Activated CD4-positive, alpha-beta memory T cell treated with anti-CD3 and anti-CD28 coated beads for 36 hours (primary cell): ENCODE measurements around the gene CTDP1. TPM values are rescaled to one million over a fixed set of nuclear protein-coding genes. Genes with fewer than 3 reads are reported as not detected.
A peak's percentile ranks its signal among the peaks of the same experiment; 100 is the strongest.
"Not testable (repeated sequence)": the region's sequence is repeated elsewhere in the genome, so short reads cannot be mapped to it uniquely, and the experiment has no call there.

Experiments used
- CTCF ChIA-PET: fragments of 350-600 bp; sonication (Branson Sonifier 250); formaldehyde crosslinking; loops from one replicate; lab custom pipeline; 2021; ENCODE audit warnings: antibody characterized with exemption, inconsistent platforms; lab: Charles Lee
- POLR2A ChIA-PET: fragments of 350-600 bp; sonication (Branson Sonifier 250); formaldehyde crosslinking; loops from one replicate; lab custom pipeline; 2021; ENCODE audit warnings: antibody characterized with exemption; lab: Charles Lee
- DNase-seq: peaks from one replicate; pipeline ENCODE4 v3.0.0-alpha.2; 2020
- H3K27ac Mint-ChIP-seq: one replicate; pipeline ENCODE4 v1.8.0; 2021; ENCODE audit warnings: mixed read lengths
- H3K27me3 Mint-ChIP-seq: one replicate; pipeline ENCODE4 v1.8.0; 2021; ENCODE audit warnings: mixed read lengths
- H3K36me3 Mint-ChIP-seq: one replicate; pipeline ENCODE4 v1.8.0; 2021; ENCODE audit warnings: mixed read lengths
- H3K4me1 Mint-ChIP-seq: one replicate; pipeline ENCODE4 v1.8.0; 2021; ENCODE audit warnings: low read depth, mixed read lengths
- H3K4me3 Mint-ChIP-seq: one replicate; pipeline ENCODE4 v1.8.0; 2021; ENCODE audit warnings: mild to moderate bottlenecking, mixed read lengths
- H3K9me3 Mint-ChIP-seq: one replicate; pipeline ENCODE4 v1.8.0; 2021; ENCODE audit warnings: mixed read lengths
- intact Hi-C: fragments of 100-400 bp; cut with micrococcal nuclease; formaldehyde crosslinking; loops from one replicate; pipeline ENCODE4 v1.15.1; 2023
- total RNA-seq, 2 experiments: library from RNA; stranded (reverse); gene quantifications; one replicate each; pipeline ENCODE4 v1.2.3, GENCODE V29; 2021

CTDP1 gene
- total RNA-seq, 2 experiments from 2014 or later: 35.4 to 36.0 TPM

- peaks cover 7% of the 10 kb centered on the region for H3K4me1 Mint-ChIP-seq
- ChIA-PET CTCF (no interaction called here), POLR2A (no interaction called here)
- intact Hi-C loops: no loop called here
- H3K27ac Mint-ChIP-seq: peak overlapping the region; percentile 65
- no peaks in the 10 kb centered on the region for H3K9me3 Mint-ChIP-seq
- no peak overlapping the region for H3K4me3 Mint-ChIP-seq
- DNase-seq: no peak
- peaks cover 50% of the 10 kb centered on the region for H3K36me3 Mint-ChIP-seq
- H3K27me3 Mint-ChIP-seq: no peaks in the 10 kb centered on the region
Observed at GRCh38 chr18:79708412-79708811, 28.8 kb downstream of the CTDP1 start.

GRCh38 chr18:79712206-79712857, 32.7 kb downstream of the CTDP1 start:
- Mint-ChIP-seq H3K4me1 (peaks cover 7% of the 10 kb centered on the region), H3K27me3 (no peaks in the 10 kb centered on the region), H3K27ac (no peak overlapping the region), H3K4me3 (no peak overlapping the region), H3K36me3 (peaks cover 44% of the 10 kb centered on the region), H3K9me3 (no peaks in the 10 kb centered on the region)
- DNase-seq: no peak
- ChIA-PET CTCF (no interaction called here), POLR2A (no interaction called here)
- intact Hi-C loops: no loop called here

DNA sequence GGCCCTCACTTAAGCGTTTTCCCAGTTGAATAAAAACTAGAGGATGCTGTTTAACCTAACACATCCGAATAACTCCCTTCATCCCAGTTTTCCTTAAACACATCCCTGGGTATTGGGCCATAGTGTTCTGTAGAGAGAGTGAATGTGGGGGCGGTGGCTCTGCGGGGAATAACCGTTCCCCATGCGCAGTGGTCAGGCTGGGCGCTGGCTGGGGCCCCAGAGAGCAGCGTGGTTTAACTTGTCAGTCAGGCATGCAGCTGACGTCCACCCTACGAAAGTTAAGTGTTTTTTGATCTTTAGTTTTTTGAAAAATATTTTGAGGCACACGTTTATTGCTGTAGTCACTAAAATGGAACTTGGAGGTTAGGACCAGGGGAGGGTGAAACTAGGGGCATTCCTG, 33.7 kb downstream of the CTDP1 start:
- intact Hi-C loops: no loop called here
- Mint-ChIP-seq H3K27ac (no peak overlapping the region), H3K4me1 (no peaks in the 10 kb centered on the region), H3K9me3 (no peaks in the 10 kb centered on the region), H3K36me3 (peaks cover 39% of the 10 kb centered on the region), H3K27me3 (no peaks in the 10 kb centered on the region), H3K4me3 (no peak overlapping the region)
- ChIA-PET CTCF (no interaction called here), POLR2A (no interaction called here)
- no peak for DNase-seq

DNA sequence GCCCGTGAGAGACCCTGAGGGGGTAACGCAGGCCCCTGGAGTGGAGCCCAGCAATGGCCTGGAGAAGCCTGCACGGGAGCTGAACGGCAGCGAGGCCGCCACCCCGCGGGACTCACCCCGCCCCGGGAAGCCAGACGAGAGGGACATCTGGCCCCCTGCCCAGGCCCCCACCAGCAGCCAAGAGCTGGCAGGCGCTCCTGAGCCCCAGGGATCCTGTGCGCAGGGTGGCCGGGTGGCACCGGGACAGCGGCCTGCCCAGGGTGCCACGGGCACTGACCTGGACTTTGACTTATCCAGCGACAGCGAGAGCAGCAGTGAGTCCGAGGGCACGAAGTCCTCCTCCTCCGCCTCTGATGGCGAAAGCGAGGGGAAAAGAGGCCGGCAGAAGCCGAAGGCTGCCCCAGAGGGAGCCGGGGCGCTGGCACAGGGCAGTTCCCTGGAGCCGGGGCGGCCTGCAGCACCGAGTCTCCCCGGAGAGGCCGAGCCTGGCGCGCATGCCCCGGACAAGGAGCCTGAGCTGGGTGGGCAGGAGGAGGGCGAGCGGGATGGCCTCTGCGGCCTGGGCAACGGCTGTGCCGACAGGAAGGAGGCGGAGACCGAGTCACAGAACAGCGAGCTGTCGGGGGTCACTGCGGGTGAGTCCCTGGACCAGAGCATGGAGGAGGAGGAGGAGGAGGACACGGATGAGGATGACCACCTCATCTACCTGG, 35.1 kb downstream of the CTDP1 start:
- ChIA-PET CTCF (no interaction called here), POLR2A (interaction anchor here (0.7 kb wide), 1 partner anchor 340 kb away, joined by 3 read pairs; no protein-coding TSS in a partner anchor)
- H3K9me3 Mint-ChIP-seq: no peaks in the 10 kb centered on the region
- no peaks in the 10 kb centered on the region for H3K4me1 Mint-ChIP-seq
- H3K4me3 Mint-ChIP-seq: no peak overlapping the region
- H3K27ac Mint-ChIP-seq: no peak overlapping the region
- intact Hi-C loops: no loop called here
- DNase-seq: no peak
- peaks cover 51% of the 10 kb centered on the region for H3K36me3 Mint-ChIP-seq
- H3K27me3 Mint-ChIP-seq: no peaks in the 10 kb centered on the region

GRCh38 chr18:79715280-79715679, 35.7 kb downstream of the CTDP1 start:
- intact Hi-C loops: no loop called here
- CTCF ChIA-PET: no interaction called here
- Mint-ChIP-seq H3K27me3 (no peaks in the 10 kb centered on the region), H3K9me3 (no peaks in the 10 kb centered on the region), H3K4me1 (no peaks in the 10 kb centered on the region), H3K4me3 (no peak overlapping the region), H3K36me3 (peaks cover 55% of the 10 kb centered on the region), H3K27ac (peak overlapping the region; percentile 23)
- DNase-seq: no peak
- POLR2A ChIA-PET: no interaction called here

GRCh38 chr18:79717059-79717458, 37.5 kb downstream of the CTDP1 start:
- H3K27ac Mint-ChIP-seq: no peak overlapping the region
- DNase-seq: no peak
- peaks cover 55% of the 10 kb centered on the region for H3K36me3 Mint-ChIP-seq
- ChIA-PET POLR2A (no interaction called here), CTCF (no interaction called here)
- intact Hi-C loops: no loop called here
- H3K27me3 Mint-ChIP-seq: no peaks in the 10 kb centered on the region
- no peak overlapping the region for H3K4me3 Mint-ChIP-seq
- no peaks in the 10 kb centered on the region for H3K9me3 Mint-ChIP-seq
- H3K4me1 Mint-ChIP-seq: no peaks in the 10 kb centered on the region

DNA sequence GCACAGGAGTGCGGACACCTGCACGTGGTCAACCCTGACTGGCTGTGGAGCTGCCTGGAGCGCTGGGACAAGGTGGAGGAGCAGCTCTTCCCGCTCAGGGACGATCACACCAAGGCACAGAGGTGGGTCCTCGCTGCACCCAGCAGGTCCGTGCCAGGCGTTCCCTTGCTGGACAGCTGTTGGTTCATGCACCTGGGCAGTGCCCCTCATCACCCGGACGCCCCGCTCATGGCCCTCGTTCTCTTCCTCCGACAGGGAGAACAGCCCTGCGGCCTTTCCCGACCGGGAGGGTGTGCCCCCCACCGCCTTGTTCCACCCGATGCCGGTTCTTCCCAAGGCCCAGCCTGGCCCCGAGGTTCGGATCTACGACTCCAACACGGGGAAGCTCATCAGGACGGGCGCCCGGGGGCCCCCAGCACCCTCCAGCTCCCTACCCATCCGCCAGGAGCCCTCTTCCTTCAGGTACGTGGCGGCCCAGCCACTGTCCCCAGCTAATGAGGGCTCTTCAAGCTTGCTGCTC, 38.0 kb downstream of the CTDP1 start:
- peaks cover 55% of the 10 kb centered on the region for H3K36me3 Mint-ChIP-seq
- intact Hi-C loops: no loop called here
- ChIA-PET POLR2A (no interaction called here), CTCF (no interaction called here)
- H3K9me3 Mint-ChIP-seq: no peaks in the 10 kb centered on the region
- H3K27ac Mint-ChIP-seq: no peak overlapping the region
- no peak for DNase-seq
- H3K4me1 Mint-ChIP-seq: no peaks in the 10 kb centered on the region
- no peaks in the 10 kb centered on the region for H3K27me3 Mint-ChIP-seq
- H3K4me3 Mint-ChIP-seq: no peak overlapping the region

- Mint-ChIP-seq H3K36me3 (peaks cover 56% of the 10 kb centered on the region), H3K27ac (no peak overlapping the region), H3K4me3 (no peak overlapping the region), H3K9me3 (no peaks in the 10 kb centered on the region), H3K4me1 (no peaks in the 10 kb centered on the region), H3K27me3 (no peaks in the 10 kb centered on the region)
- DNase-seq: no peak
- intact Hi-C loops: no loop called here
- ChIA-PET CTCF (no interaction called here), POLR2A (no interaction called here)
Observed at GRCh38 chr18:79718126-79718525, 38.5 kb downstream of the CTDP1 start.

- intact Hi-C loops: no loop called here
- Mint-ChIP-seq H3K36me3 (peaks cover 57% of the 10 kb centered on the region), H3K4me3 (no peak overlapping the region), H3K9me3 (no peaks in the 10 kb centered on the region), H3K4me1 (no peaks in the 10 kb centered on the region), H3K27ac (no peak overlapping the region), H3K27me3 (no peaks in the 10 kb centered on the region)
- CTCF ChIA-PET: no interaction called here
- DNase-seq: no peak
- POLR2A ChIA-PET: no interaction called here
Observed at GRCh38 chr18:79718878-79719477, 39.4 kb downstream of the CTDP1 start.

DNA sequence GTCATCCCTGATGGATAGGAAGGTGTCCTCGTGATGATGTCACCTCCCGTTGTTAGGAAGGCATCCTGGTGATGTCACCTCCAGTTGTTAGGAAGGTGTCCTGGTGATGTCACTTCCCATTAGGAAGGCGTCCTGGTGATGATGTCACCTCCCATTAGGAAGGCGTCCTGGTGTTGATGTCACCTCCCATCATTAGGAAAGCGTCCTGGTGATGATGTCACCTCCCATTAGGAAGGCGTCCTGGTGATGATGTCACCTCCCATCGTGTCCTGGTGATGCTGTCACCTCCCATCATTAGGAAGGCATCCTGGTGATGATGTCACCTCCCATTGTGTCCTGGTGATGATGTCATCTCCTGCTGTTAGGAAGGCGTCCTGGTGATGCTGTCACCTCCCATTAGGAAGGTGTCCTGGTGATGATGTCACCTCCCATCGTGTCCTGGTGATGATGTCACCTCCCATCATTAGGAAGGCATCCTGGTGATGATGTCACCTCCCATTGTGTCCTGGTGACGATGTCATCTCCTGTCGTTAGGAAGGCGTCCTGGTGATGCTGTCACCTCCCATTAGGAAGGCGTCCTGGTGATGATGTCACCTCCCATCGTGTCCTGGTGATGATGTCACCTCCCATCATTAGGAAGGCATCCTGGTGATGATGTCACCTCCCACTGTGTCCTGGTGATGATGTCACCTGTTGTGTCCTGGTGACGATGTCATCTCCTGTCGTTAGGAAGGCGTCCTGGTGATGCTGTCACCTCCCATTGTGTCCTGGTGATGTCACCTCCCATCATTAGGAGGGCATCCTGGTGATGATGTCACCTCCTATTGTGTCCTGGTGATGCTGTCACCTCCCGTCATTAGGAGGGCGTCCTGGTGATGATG, 40.1 kb downstream of the CTDP1 start:
- H3K27me3 Mint-ChIP-seq, intact Hi-C loops, H3K4me3 Mint-ChIP-seq, H3K27ac Mint-ChIP-seq, H3K4me1 Mint-ChIP-seq, POLR2A ChIA-PET, CTCF ChIA-PET, H3K9me3 Mint-ChIP-seq: not testable (repeated sequence)
- peaks cover 63% of the 10 kb centered on the region for H3K36me3 Mint-ChIP-seq
- peak; percentile 15 for DNase-seq

DNA sequence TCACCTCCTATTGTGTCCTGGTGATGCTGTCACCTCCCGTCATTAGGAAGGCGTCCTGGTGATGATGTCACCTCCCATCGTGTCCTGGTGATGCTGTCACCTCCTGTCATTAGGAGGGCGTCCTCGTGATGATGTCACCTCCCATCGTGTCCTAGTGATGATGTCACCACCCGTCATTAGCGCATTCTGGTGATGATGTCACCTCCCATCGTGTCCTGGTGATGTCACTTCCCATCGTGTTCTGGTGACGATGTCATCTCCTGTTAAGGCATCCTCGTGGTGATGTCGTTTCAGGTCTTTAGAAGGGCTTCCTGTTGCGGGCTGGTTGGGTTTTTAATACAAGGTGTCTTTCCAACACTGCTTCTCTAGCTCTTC, 40.7 kb downstream of the CTDP1 start:
- POLR2A ChIA-PET: no interaction called here
- DNase-seq: no peak
- H3K27ac Mint-ChIP-seq: no peak overlapping the region

GRCh38 chr18:79723036-79723435, 43.4 kb downstream of the CTDP1 start:
- Mint-ChIP-seq H3K27me3 (no peaks in the 10 kb centered on the region), H3K4me1 (no peaks in the 10 kb centered on the region), H3K9me3 (peaks cover 2% of the 10 kb centered on the region), H3K27ac (no peak overlapping the region), H3K36me3 (peaks cover 81% of the 10 kb centered on the region), H3K4me3 (no peak overlapping the region)
- ChIA-PET POLR2A (no interaction called here), CTCF (no interaction called here)
- intact Hi-C loops: no loop called here
- no peak for DNase-seq

More for the DNA sequence above, 40.7 kb downstream of the CTDP1 start:
- no peaks in the 10 kb centered on the region for H3K27me3 Mint-ChIP-seq
- peaks cover 67% of the 10 kb centered on the region for H3K36me3 Mint-ChIP-seq
- CTCF ChIA-PET: no interaction called here
- H3K4me3 Mint-ChIP-seq: no peak overlapping the region
- H3K4me1 Mint-ChIP-seq: no peaks in the 10 kb centered on the region
- H3K9me3 Mint-ChIP-seq: no peaks in the 10 kb centered on the region
- intact Hi-C loops: no loop called here
